GM12892 (cell line): Measurements from ENCODE around the gene ITPR3.

Source experiments
- POLR2A ChIP-seq: IDR thresholded peaks from 2 replicates; pipeline ENCODE4 v1.6.1; 2011; ENCODE audit warnings: low read depth, low read length, control low read depth
- POLR2AphosphoS5 ChIP-seq: IDR thresholded peaks from 2 replicates; pipeline ENCODE4 v1.6.1; 2011; ENCODE audit warnings: low read depth, low read length, control low read depth
- TAF1 ChIP-seq: IDR thresholded peaks from 2 replicates; pipeline ENCODE4 v1.6.1; 2011; ENCODE audit warnings: low read depth, mild to moderate bottlenecking, control low read depth, low read length, borderline replicate concordance

GRCh38 chr6:33689879-33690278 is 68.8 kb downstream of the ITPR3 start:
- TF ChIP-seq POLR2A: no peak
- TF ChIP-seq POLR2AphosphoS5: no peak
- TF ChIP-seq TAF1: no peak
